CD14-positive monocyte (primary cell): ENCODE data around the gene DCLK2. TPM values are rescaled to one million over a fixed set of nuclear protein-coding genes. Genes with fewer than 3 reads are reported as not detected.

Experiments used
- DNase-seq, 3 donors: peaks; one replicate each; pipeline ENCODE4 v3.0.0-alpha.2; 2011 to 2022
- H2AFZ ChIP-seq: 2 replicates; pipeline ENCODE4 v1.6.0; 2012; ENCODE audit warnings: mild to moderate bottlenecking, low read depth, low read length, inconsistent platforms; ENCODE audit not compliant: insufficient read depth, poor library complexity, severe bottlenecking
- H3K27ac ChIP-seq, 2 donors: 1 replicate in 1 of 2; 2 replicates in 1 of 2; pipeline ENCODE4 v1.5.1; 2012 to 2013; ENCODE audit warnings: low read length in 2 of 2, control low read depth in 1 of 2, inconsistent platforms in 1 of 2, low read depth in 1 of 2, mild to moderate bottlenecking in 1 of 2
- H3K27me3 ChIP-seq, 2 donors: one replicate each; pipeline versions ENCODE4 v1.6.0 to v1.6.1; 2011 to 2013; ENCODE audit warnings: low read length in 2 of 2; ENCODE audit not compliant: control insufficient read depth in 2 of 2, insufficient read depth in 2 of 2
- H3K36me3 ChIP-seq, 2 donors: replicated peaks in 1 of 2; 1 replicate in 1 of 2; 2 replicates in 1 of 2; pipeline versions ENCODE4 v1.5.1 to v1.6.1; 2012 to 2013; ENCODE audit warnings: low read length in 2 of 2, control low read depth in 1 of 2, inconsistent platforms in 1 of 2, mild to moderate bottlenecking in 1 of 2; ENCODE audit not compliant: insufficient read depth in 2 of 2, control insufficient read depth in 1 of 2
- H3K4me1 ChIP-seq, 2 donors: 1 replicate in 1 of 2; 2 replicates in 1 of 2; pipeline versions ENCODE4 v1.5.1 to v1.6.1; 2012 to 2013; ENCODE audit warnings: low read length in 2 of 2, control low read depth in 1 of 2, inconsistent platforms in 1 of 2, mild to moderate bottlenecking in 1 of 2, moderate library complexity in 1 of 2; ENCODE audit not compliant: insufficient read depth in 2 of 2, control insufficient read depth in 1 of 2
- H3K4me2 ChIP-seq: replicated peaks from 2 replicates; pipeline ENCODE3; 2012; ENCODE audit warnings: low read length, moderate library complexity, mild to moderate bottlenecking; ENCODE audit not compliant: poor library complexity, severe bottlenecking; ENCODE audit errors: extremely low read depth
- H3K4me3 ChIP-seq, 3 experiments: fragments of 200-600 bp in 1 of 3; sonication (generic) in 1 of 3; replicated peaks in 1 of 3; 1 replicate in 2 of 3; 2 replicates in 1 of 3; pipeline ENCODE4 v1.5.1; 2011 to 2013; ENCODE audit warnings: low read length in 3 of 3, mild to moderate bottlenecking in 3 of 3, control low read depth in 2 of 3, low read depth in 2 of 3, inconsistent platforms in 1 of 3, moderate library complexity in 1 of 3
- H3K79me2 ChIP-seq: 2 replicates; pipeline ENCODE4 v1.6.0; 2012; ENCODE audit warnings: mild to moderate bottlenecking, control low read depth, inconsistent platforms, low read length, moderate library complexity; ENCODE audit not compliant: insufficient read depth
- H3K9ac ChIP-seq: 2 replicates; pipeline ENCODE4 v1.6.0; 2017; ENCODE audit warnings: low read length, mild to moderate bottlenecking; ENCODE audit not compliant: insufficient read depth, poor library complexity, severe bottlenecking
- H3K9me3 ChIP-seq, 2 donors: replicated peaks in 1 of 2; 1 replicate in 1 of 2; 2 replicates in 1 of 2; pipeline versions ENCODE4 v1.5.1 to v1.6.1; 2012 to 2013; ENCODE audit warnings: low read length in 2 of 2, control low read depth in 1 of 2; ENCODE audit not compliant: control insufficient read depth in 1 of 2, insufficient read depth in 1 of 2
- H4K20me1 ChIP-seq: 2 replicates; pipeline ENCODE4 v1.6.0; 2012; ENCODE audit warnings: mild to moderate bottlenecking, low read length, control low read depth, moderate library complexity; ENCODE audit not compliant: insufficient read depth
- H3K27ac Mint-ChIP-seq, 7 donors: one replicate each; pipeline ENCODE4 v1.8.0; 2020; ENCODE audit warnings: mild to moderate bottlenecking in 7 of 7, mixed read lengths in 7 of 7, moderate library complexity in 6 of 7, inconsistent platforms in 2 of 7
- H3K27me3 Mint-ChIP-seq, 3 donors: one replicate each; pipeline ENCODE4 v1.8.0; 2021 to 2022; ENCODE audit warnings: low read depth in 3 of 3, mild to moderate bottlenecking in 3 of 3, mixed read lengths in 3 of 3, moderate library complexity in 3 of 3, inconsistent platforms in 1 of 3
- H3K36me3 Mint-ChIP-seq, 2 donors: one replicate each; pipeline ENCODE4 v1.8.0; 2020; ENCODE audit warnings: mixed read lengths in 2 of 2, inconsistent platforms in 1 of 2, mild to moderate bottlenecking in 1 of 2
- H3K4me1 Mint-ChIP-seq: one replicate; pipeline ENCODE4 v1.8.0; 2020; ENCODE audit warnings: mild to moderate bottlenecking, mixed read lengths
- H3K4me3 Mint-ChIP-seq, 2 donors: one replicate each; pipeline ENCODE4 v1.8.0; 2020; ENCODE audit warnings: mild to moderate bottlenecking in 2 of 2, mixed read lengths in 2 of 2, moderate library complexity in 1 of 2
- H3K9me3 Mint-ChIP-seq, 7 donors: one replicate each; pipeline ENCODE4 v1.8.0; 2020 to 2022; ENCODE audit warnings: mixed read lengths in 7 of 7, mild to moderate bottlenecking in 6 of 7, moderate library complexity in 6 of 7, inconsistent platforms in 2 of 7
- WGBS: methylation state at CpG from one replicate; pipeline ENCODE4 v1.1.5; 2013; ENCODE audit warnings: missing lambda C conversion rate; ENCODE audit not compliant: insufficient coverage; 5-methylcytosine and 5-hydroxymethylcytosine counted together
- intact Hi-C, 2 donors: fragments of 100-400 bp; cut with micrococcal nuclease; formaldehyde crosslinking; loops; one replicate each; pipeline versions ENCODE4 v1.15.0 to v1.15.1; 2023
- polyA plus RNA-seq, 3 donors: library from polyadenylated mRNA; depleted of rRNA in 1 of 3; unstranded in 2 of 3; stranded (reverse) in 1 of 3; fragments of 300-500 nt in 2 of 3; fragments of >200 nt in 1 of 3; fragmentation: Illumina TruSeq in 2 of 3; gene quantifications; 1 replicate in 2 of 3; 2 replicates in 1 of 3; pipeline ENCODE4 v1.2.3, GENCODE V29; 2012 to 2021
- TF ChIP-seq, protein P1 (sequence below): fragments of 200-600 bp; IDR thresholded peaks from one replicate; pipeline ENCODE4 v1.8.0; 2022; ENCODE audit warnings: antibody characterized with exemption, mild to moderate bottlenecking

The DCLK2 gene
- polyA plus RNA-seq, 3 donors: 0.13 TPM; not detected in 2

DNA sequence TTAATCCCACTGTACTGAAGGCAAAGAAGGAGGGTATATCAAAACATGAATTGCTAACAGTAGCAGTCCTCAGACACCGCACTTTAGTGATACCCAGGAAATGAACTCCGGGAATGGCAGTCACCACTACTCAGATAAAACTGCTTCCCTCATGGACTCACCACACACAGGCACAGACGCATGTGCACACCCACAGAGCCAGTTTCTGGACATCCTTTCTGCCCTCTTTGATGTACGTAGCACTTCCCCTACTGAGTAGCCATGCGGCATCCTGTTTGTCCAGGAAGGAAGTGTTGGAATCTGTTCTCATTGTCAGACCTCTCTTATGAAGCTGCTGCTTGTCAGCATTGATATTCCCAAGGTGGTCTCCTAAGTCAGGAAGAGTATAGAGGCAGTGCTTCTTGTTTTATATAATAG lies 95.7 kb downstream of the DCLK2 start:
- intact Hi-C loops: no loop called here
- no peaks in the 10 kb centered on the region for H3K36me3 ChIP-seq
- no peak overlapping the region for H3K4me3 ChIP-seq
- DNase-seq: no peak
- no peaks in the 10 kb centered on the region for H3K79me2 ChIP-seq
- Mint-ChIP-seq H3K4me3 (no peak overlapping the region), H3K27ac (no peak overlapping the region), H3K36me3 (no peaks in the 10 kb centered on the region), H3K27me3 (peaks cover 0 to 5% (median 3%) of the 10 kb centered on the region in 3 donors), H3K9me3 (peaks cover 0 to 7% (median 2%) of the 10 kb centered on the region in 7 donors), H3K4me1 (peaks cover 9% of the 10 kb centered on the region)
- no peaks in the 10 kb centered on the region for H3K9me3 ChIP-seq
- H2AFZ ChIP-seq: no peak overlapping the region
- no peaks in the 10 kb centered on the region for H3K4me1 ChIP-seq
- no peak overlapping the region for H3K27ac ChIP-seq
- H3K27me3 ChIP-seq: no peaks in the 10 kb centered on the region
- no peak overlapping the region for H3K9ac ChIP-seq
- H3K4me2 ChIP-seq: no peak overlapping the region
- TF ChIP-seq, protein P1, sequence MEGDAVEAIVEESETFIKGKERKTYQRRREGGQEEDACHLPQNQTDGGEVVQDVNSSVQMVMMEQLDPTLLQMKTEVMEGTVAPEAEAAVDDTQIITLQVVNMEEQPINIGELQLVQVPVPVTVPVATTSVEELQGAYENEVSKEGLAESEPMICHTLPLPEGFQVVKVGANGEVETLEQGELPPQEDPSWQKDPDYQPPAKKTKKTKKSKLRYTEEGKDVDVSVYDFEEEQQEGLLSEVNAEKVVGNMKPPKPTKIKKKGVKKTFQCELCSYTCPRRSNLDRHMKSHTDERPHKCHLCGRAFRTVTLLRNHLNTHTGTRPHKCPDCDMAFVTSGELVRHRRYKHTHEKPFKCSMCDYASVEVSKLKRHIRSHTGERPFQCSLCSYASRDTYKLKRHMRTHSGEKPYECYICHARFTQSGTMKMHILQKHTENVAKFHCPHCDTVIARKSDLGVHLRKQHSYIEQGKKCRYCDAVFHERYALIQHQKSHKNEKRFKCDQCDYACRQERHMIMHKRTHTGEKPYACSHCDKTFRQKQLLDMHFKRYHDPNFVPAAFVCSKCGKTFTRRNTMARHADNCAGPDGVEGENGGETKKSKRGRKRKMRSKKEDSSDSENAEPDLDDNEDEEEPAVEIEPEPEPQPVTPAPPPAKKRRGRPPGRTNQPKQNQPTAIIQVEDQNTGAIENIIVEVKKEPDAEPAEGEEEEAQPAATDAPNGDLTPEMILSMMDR: no peak
- 11% methylated on average over 4 of the region's 5 CpGs for WGBS
- no peaks in the 10 kb centered on the region for H4K20me1 ChIP-seq

GRCh38 chr4:150176547-150176946 lies 98.3 kb downstream of the DCLK2 start:
- intact Hi-C loops: no loop called here
- no peak overlapping the region for H3K4me2 ChIP-seq
- H2AFZ ChIP-seq: no peak overlapping the region

More at GRCh38 chr4:150176547-150176946, 98.3 kb downstream of the DCLK2 start:
- Mint-ChIP-seq H3K36me3 (no peaks in the 10 kb centered on the region), H3K27me3 (peaks cover 0 to 3% (median 0%) of the 10 kb centered on the region in 3 donors), H3K4me3 (no peak overlapping the region), H3K27ac (no peak overlapping the region), H3K9me3 (peaks cover 0 to 6% (median 3%) of the 10 kb centered on the region in 7 donors), H3K4me1 (peaks cover 9% of the 10 kb centered on the region)
- no peaks in the 10 kb centered on the region for H4K20me1 ChIP-seq
- no peaks in the 10 kb centered on the region for H3K9me3 ChIP-seq
- no peak overlapping the region for H3K4me3 ChIP-seq
- no peaks in the 10 kb centered on the region for H3K27me3 ChIP-seq
- no peak overlapping the region for H3K27ac ChIP-seq
- H3K9ac ChIP-seq: no peak overlapping the region
- TF ChIP-seq, protein P1: no peak
- WGBS: 100% methylated on average over 1 of the region's 1 CpG
- no peaks in the 10 kb centered on the region for H3K36me3 ChIP-seq
- H3K79me2 ChIP-seq: no peaks in the 10 kb centered on the region
- no peaks in the 10 kb centered on the region for H3K4me1 ChIP-seq
- DNase-seq: no peak
